ENCODE results near the gene STEEP1. TPM values are rescaled to one million over a fixed set of nuclear protein-coding genes. Genes with fewer than 3 reads are reported as not detected.

STEEP1 gene
- total RNA-seq, 4 donors from 2014 or later, result 20.2 to 26.0 (median 22.5) TPM

DNA sequence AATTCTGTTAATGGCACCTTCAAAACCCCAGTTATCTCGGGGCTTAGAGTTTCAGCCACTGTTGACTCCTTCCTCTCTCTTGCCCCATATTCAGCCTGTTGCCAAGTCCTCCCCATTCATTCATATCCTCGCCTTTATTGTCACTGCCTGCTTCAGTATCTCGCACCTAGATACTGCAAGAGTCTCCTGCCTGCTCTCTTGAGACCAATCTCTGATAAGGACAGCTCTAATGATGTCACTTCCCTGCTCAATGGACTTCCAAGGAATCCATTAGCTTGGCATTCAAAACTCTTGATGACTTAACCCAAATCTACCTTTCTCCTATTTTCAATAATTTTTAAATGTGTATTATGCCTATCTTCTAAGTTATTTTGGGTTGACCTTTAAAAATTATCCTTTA is 8.0 kb upstream of the STEEP1 start:
- TF ChIP-seq POLR2A (IDR thresholded peaks at IDR 0.05) (no peak), EP300 (IDR thresholded peaks at IDR 0.05) (no peak), POLR2AphosphoS5 (IDR thresholded peaks at IDR 0.05) (no peak)
- TF ChIP-seq, protein P1, sequence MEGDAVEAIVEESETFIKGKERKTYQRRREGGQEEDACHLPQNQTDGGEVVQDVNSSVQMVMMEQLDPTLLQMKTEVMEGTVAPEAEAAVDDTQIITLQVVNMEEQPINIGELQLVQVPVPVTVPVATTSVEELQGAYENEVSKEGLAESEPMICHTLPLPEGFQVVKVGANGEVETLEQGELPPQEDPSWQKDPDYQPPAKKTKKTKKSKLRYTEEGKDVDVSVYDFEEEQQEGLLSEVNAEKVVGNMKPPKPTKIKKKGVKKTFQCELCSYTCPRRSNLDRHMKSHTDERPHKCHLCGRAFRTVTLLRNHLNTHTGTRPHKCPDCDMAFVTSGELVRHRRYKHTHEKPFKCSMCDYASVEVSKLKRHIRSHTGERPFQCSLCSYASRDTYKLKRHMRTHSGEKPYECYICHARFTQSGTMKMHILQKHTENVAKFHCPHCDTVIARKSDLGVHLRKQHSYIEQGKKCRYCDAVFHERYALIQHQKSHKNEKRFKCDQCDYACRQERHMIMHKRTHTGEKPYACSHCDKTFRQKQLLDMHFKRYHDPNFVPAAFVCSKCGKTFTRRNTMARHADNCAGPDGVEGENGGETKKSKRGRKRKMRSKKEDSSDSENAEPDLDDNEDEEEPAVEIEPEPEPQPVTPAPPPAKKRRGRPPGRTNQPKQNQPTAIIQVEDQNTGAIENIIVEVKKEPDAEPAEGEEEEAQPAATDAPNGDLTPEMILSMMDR (IDR thresholded peaks at IDR 0.05), result no peak
- Histone ChIP-seq H3K27ac (peak overlapping the region; percentile 91 to 99 (median 92)), H3K36me3 (no peaks in the 10 kb centered on the region), H3K4me1 (peaks cover 0 to 22% (median 0%) of the 10 kb centered on the region in 3 donors), H3K4me3 (peak overlapping the region; percentile 74 to 100), H3K27me3 (no peaks in the 10 kb centered on the region), H3K9me3 (no peaks in the 10 kb centered on the region)
- 67 to 68% methylated on average over 1 to 2 of the region's 3 CpGs for WGBS, 2 donors (ENCODE audit: low coverage in 1 of 2)
- no peak for ATAC-seq

DNA sequence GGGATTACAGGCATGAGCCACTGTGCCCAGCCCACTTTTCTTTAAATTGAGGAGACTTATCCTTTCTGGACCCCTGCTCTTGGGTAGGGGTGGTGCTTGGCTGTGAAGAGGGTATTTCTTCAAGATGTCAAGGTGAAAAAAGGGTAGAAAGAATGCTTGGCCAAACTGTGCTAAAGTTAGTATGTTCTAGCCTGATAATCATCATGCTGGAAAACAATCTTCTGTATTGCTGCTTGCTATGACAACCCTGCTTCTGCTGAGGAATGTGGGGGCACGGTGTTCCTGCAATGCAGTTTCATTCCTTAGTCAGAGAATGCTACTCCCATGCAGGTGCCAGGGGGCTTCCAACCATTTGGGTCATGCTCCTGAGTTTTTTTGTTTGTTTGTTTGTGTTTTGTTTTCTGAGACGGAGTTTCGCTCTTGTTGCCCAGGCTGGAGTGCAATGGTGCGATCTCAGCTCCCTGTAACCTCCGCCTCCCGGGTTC is 5.2 kb upstream of the STEEP1 start:
- H3K36me3 ChIP-seq, result no peaks in the 10 kb centered on the region
- no peaks in the 10 kb centered on the region for H3K27me3 ChIP-seq
- no peak for ATAC-seq
- peaks cover 0 to 10% (median 0%) of the 10 kb centered on the region in 3 donors for H3K4me1 ChIP-seq
- no peak overlapping the region for H3K27ac ChIP-seq
- no peaks in the 10 kb centered on the region for H3K9me3 ChIP-seq
- H3K4me3 ChIP-seq, result no peak overlapping the region
- 50 to 78% methylated on average over 1 to 3 of the region's 6 CpGs for WGBS, 2 donors (ENCODE audit: low coverage in 1 of 2)
- TF ChIP-seq POLR2AphosphoS5 (IDR thresholded peaks at IDR 0.05), result no peak
- TF ChIP-seq EP300 (IDR thresholded peaks at IDR 0.05), result no peak
- no peak for TF ChIP-seq POLR2A (IDR thresholded peaks at IDR 0.05)
- TF ChIP-seq, protein P1 (IDR thresholded peaks at IDR 0.05), result no peak

DNA sequence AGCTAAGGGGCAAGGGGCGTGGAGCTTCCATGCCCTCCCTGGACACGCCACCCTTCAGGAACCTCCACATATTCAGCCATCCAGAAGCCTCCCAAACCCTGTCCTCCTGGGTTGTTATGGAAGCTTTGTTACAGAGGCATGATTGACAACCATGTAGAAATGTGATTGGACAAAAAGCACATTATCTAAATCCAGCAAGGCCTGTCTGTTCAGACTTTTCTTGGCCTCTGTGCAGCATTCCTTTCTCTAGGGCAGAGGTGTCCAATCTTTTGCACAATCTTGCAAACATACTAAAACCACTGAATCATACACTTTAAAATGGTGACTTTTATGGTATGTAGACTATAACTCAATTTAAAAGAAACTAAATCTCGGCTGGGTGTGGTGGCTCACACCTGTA is 12.7 kb downstream of the STEEP1 start:
- 90% methylated on average over 2 of the region's 3 CpGs; no CpG with 5 or more reads in 1 of the 2 donors for WGBS, 2 donors (ENCODE audit: low coverage in 1 of 2)
- H3K9me3 ChIP-seq, result no peaks in the 10 kb centered on the region

DNA sequence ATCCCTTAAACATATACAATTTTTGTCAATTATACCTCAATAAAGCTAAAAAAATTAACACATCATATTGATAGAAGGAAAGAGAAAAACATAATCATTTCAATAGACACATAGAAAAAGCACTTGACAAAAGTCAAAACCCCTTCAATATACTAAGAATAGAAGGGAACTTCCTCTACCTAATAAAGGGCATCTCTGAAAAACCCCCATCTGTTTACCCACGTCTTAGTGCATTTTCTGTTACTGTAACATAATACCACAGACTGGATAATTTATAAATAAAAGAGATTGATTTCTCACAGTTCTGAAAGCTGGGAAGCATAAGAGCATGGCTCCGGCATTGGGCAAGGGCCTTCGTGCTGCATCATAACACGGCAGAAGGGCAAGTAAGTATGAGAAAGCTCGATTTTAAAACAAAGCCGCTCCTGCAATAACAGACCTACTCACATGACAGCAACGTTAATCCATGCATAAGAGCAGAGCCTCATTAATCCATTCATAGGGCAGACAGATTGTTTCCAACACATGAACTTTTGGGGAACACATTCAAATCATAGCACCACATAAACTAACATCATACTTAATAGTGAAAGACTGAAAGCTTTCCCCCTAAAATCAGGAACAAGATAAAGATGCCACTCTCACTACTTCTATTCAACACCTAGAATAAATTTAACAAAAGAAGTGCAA is 15.7 kb downstream of the STEEP1 start:
- TF ChIP-seq POLR2AphosphoS5 (IDR thresholded peaks at IDR 0.05) (no peak), EP300 (IDR thresholded peaks at IDR 0.05) (no peak), POLR2A (IDR thresholded peaks at IDR 0.05) (no peak)
- TF ChIP-seq, protein P1 (IDR thresholded peaks at IDR 0.05), result no peak
- no peaks in the 10 kb centered on the region for H3K27me3 ChIP-seq
- 40% methylated on average over 4 of the region's 7 CpGs for WGBS, 2 donors (ENCODE audit: low coverage in 1 of 2)

More for the DNA sequence above, 12.7 kb downstream of the STEEP1 start:
- H3K27ac ChIP-seq, result no peak overlapping the region
- H3K27me3 ChIP-seq, result no peaks in the 10 kb centered on the region
- ATAC-seq, result no peak
- peaks cover 0 to 1% of the 10 kb centered on the region in 2 donors for H3K36me3 ChIP-seq
- no peak overlapping the region for H3K4me3 ChIP-seq
- TF ChIP-seq POLR2AphosphoS5 (IDR thresholded peaks at IDR 0.05) (no peak), EP300 (IDR thresholded peaks at IDR 0.05) (no peak), POLR2A (IDR thresholded peaks at IDR 0.05) (no peak)
- TF ChIP-seq, protein P1 (IDR thresholded peaks at IDR 0.05), result no peak
- no peaks in the 10 kb centered on the region for H3K4me1 ChIP-seq

GRCh38 chrX:119541188-119541587 is 24.0 kb downstream of the STEEP1 start:
- 74% methylated on average over 4 of the region's 4 CpGs; no CpG with 5 or more reads in 1 of the 2 donors for WGBS, 2 donors (ENCODE audit: low coverage in 1 of 2)
- Histone ChIP-seq H3K4me1 (no peaks in the 10 kb centered on the region), H3K36me3 (peaks cover 0 to 44% of the 10 kb centered on the region in 2 donors), H3K4me3 (no peak overlapping the region), H3K27ac (no peak overlapping the region), H3K9me3 (no peaks in the 10 kb centered on the region), H3K27me3 (no peaks in the 10 kb centered on the region)
- no peak for ATAC-seq
- TF ChIP-seq POLR2AphosphoS5 (IDR thresholded peaks at IDR 0.05), result no peak
- TF ChIP-seq EP300 (IDR thresholded peaks at IDR 0.05), result no peak
- TF ChIP-seq POLR2A (IDR thresholded peaks at IDR 0.05), result no peak
- TF ChIP-seq, protein P1 (IDR thresholded peaks at IDR 0.05), result no peak

More for the DNA sequence above, 15.7 kb downstream of the STEEP1 start:
- H3K4me3 ChIP-seq, result no peak overlapping the region
- no peaks in the 10 kb centered on the region for H3K9me3 ChIP-seq
- no peaks in the 10 kb centered on the region for H3K36me3 ChIP-seq
- H3K27ac ChIP-seq, result no peak overlapping the region
- no peaks in the 10 kb centered on the region for H3K4me1 ChIP-seq
- no peak for ATAC-seq
